ENCODE results near the gene SLC41A3.
"Not testable (repeated sequence)": the region's sequence is repeated elsewhere in the genome, so short reads cannot be mapped to it uniquely, and the experiment has no call there.

GRCh38 chr3:126096274-126096673 lies 12.3 kb upstream of the SLC41A3 start:
- TF ChIP-seq ZNF530 (tag by site-specific recombination; IDR thresholded peaks at IDR 0.05; ENCODE audit: low read depth); ZBTB1 (tag by site-specific recombination; IDR thresholded peaks at IDR 0.05); ZNF37A (tag by site-specific recombination; IDR thresholded peaks at IDR 0.05): not testable (repeated sequence)
- TF ChIP-seq, protein P1, sequence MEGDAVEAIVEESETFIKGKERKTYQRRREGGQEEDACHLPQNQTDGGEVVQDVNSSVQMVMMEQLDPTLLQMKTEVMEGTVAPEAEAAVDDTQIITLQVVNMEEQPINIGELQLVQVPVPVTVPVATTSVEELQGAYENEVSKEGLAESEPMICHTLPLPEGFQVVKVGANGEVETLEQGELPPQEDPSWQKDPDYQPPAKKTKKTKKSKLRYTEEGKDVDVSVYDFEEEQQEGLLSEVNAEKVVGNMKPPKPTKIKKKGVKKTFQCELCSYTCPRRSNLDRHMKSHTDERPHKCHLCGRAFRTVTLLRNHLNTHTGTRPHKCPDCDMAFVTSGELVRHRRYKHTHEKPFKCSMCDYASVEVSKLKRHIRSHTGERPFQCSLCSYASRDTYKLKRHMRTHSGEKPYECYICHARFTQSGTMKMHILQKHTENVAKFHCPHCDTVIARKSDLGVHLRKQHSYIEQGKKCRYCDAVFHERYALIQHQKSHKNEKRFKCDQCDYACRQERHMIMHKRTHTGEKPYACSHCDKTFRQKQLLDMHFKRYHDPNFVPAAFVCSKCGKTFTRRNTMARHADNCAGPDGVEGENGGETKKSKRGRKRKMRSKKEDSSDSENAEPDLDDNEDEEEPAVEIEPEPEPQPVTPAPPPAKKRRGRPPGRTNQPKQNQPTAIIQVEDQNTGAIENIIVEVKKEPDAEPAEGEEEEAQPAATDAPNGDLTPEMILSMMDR (tag by site-specific recombination; IDR thresholded peaks at IDR 0.05) = not testable (repeated sequence)
- TF ChIP-seq, protein P2, sequence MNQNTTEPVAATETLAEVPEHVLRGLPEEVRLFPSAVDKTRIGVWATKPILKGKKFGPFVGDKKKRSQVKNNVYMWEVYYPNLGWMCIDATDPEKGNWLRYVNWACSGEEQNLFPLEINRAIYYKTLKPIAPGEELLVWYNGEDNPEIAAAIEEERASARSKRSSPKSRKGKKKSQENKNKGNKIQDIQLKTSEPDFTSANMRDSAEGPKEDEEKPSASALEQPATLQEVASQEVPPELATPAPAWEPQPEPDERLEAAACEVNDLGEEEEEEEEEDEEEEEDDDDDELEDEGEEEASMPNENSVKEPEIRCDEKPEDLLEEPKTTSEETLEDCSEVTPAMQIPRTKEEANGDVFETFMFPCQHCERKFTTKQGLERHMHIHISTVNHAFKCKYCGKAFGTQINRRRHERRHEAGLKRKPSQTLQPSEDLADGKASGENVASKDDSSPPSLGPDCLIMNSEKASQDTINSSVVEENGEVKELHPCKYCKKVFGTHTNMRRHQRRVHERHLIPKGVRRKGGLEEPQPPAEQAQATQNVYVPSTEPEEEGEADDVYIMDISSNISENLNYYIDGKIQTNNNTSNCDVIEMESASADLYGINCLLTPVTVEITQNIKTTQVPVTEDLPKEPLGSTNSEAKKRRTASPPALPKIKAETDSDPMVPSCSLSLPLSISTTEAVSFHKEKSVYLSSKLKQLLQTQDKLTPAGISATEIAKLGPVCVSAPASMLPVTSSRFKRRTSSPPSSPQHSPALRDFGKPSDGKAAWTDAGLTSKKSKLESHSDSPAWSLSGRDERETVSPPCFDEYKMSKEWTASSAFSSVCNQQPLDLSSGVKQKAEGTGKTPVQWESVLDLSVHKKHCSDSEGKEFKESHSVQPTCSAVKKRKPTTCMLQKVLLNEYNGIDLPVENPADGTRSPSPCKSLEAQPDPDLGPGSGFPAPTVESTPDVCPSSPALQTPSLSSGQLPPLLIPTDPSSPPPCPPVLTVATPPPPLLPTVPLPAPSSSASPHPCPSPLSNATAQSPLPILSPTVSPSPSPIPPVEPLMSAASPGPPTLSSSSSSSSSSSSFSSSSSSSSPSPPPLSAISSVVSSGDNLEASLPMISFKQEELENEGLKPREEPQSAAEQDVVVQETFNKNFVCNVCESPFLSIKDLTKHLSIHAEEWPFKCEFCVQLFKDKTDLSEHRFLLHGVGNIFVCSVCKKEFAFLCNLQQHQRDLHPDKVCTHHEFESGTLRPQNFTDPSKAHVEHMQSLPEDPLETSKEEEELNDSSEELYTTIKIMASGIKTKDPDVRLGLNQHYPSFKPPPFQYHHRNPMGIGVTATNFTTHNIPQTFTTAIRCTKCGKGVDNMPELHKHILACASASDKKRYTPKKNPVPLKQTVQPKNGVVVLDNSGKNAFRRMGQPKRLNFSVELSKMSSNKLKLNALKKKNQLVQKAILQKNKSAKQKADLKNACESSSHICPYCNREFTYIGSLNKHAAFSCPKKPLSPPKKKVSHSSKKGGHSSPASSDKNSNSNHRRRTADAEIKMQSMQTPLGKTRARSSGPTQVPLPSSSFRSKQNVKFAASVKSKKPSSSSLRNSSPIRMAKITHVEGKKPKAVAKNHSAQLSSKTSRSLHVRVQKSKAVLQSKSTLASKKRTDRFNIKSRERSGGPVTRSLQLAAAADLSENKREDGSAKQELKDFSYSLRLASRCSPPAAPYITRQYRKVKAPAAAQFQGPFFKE (tag by site-specific recombination; IDR thresholded peaks at IDR 0.05; ENCODE audit: borderline replicate concordance) = not testable (repeated sequence)

Measured in HEK293 (cell line).